Measurements from ENCODE around the gene PRKAA2.
"Not testable (repeated sequence)": the region's sequence is repeated elsewhere in the genome, so short reads cannot be mapped to it uniquely, and the experiment has no call there.

Gene PRKAA2

GRCh38 chr1:56644919-56645676, at the start of gene PRKAA2:
PRKAA2 (plus strand) TSS chr1:56645314; CDS start chr1:56645388, 74 bp downstream.
- DNase-seq (ENCODE audit: low read depth) = no peak

GRCh38 chr1:56595397-56596191, 49.5 kb upstream of the PRKAA2 start:
- not testable (repeated sequence) for DNase-seq (ENCODE audit: low read depth)

- not testable (repeated sequence) for DNase-seq (ENCODE audit: low read depth)
These were observed 35.0 kb upstream of the PRKAA2 start for GRCh38 chr1:56610097-56610496.

- DNase-seq (ENCODE audit: low read depth) = not testable (repeated sequence)
These were observed 34.3 kb upstream of the PRKAA2 start for GRCh38 chr1:56610770-56611169.

GRCh38 chr1:56617141-56617540, 28.0 kb upstream of the PRKAA2 start:
- DNase-seq (ENCODE audit: low read depth) = no peak

- no peak for DNase-seq (ENCODE audit: low read depth)
These were observed 19.2 kb upstream of the PRKAA2 start for GRCh38 chr1:56625819-56626440.

- DNase-seq (ENCODE audit: low read depth) = no peak
These were observed 18.6 kb upstream of the PRKAA2 start for GRCh38 chr1:56626546-56626945.

GRCh38 chr1:56627019-56627635, 18.0 kb upstream of the PRKAA2 start:
- DNase-seq (ENCODE audit: low read depth) = no peak

GRCh38 chr1:56627636-56628039, 17.5 kb upstream of the PRKAA2 start:
- no peak for DNase-seq (ENCODE audit: low read depth)

GRCh38 chr1:56630786-56631185, 14.3 kb upstream of the PRKAA2 start:
- no peak for DNase-seq (ENCODE audit: low read depth)

GRCh38 chr1:56631901-56632300, 13.2 kb upstream of the PRKAA2 start:
- DNase-seq (ENCODE audit: low read depth) = no peak

GRCh38 chr1:56634981-56635380, 10.1 kb upstream of the PRKAA2 start:
- no peak for DNase-seq (ENCODE audit: low read depth)

- DNase-seq (ENCODE audit: low read depth) = no peak
These were observed 6.9 kb upstream of the PRKAA2 start for GRCh38 chr1:56638248-56638647.

GRCh38 chr1:56639211-56639610, 5.9 kb upstream of the PRKAA2 start:
- no peak for DNase-seq (ENCODE audit: low read depth)

GRCh38 chr1:56643661-56644060, 1.5 kb upstream of the PRKAA2 start:
- no peak for DNase-seq (ENCODE audit: low read depth)

- no peak for DNase-seq (ENCODE audit: low read depth)
These were observed 823 bp upstream of the PRKAA2 start for GRCh38 chr1:56644064-56644918.

GRCh38 chr1:56645677-56646305, 677 bp downstream of the PRKAA2 start:
- no peak for DNase-seq (ENCODE audit: low read depth)

GRCh38 chr1:56646611-56647010, 1.5 kb downstream of the PRKAA2 start:
- DNase-seq (ENCODE audit: low read depth) = no peak

GRCh38 chr1:56647106-56647505, 2.0 kb downstream of the PRKAA2 start:
- DNase-seq (ENCODE audit: low read depth) = no peak

- DNase-seq (ENCODE audit: low read depth) = no peak
These were observed 3.4 kb downstream of the PRKAA2 start for GRCh38 chr1:56648546-56648945.

All from T-helper 22 cell (primary cell).